ENCODE data around the gene PI16.

DNA sequence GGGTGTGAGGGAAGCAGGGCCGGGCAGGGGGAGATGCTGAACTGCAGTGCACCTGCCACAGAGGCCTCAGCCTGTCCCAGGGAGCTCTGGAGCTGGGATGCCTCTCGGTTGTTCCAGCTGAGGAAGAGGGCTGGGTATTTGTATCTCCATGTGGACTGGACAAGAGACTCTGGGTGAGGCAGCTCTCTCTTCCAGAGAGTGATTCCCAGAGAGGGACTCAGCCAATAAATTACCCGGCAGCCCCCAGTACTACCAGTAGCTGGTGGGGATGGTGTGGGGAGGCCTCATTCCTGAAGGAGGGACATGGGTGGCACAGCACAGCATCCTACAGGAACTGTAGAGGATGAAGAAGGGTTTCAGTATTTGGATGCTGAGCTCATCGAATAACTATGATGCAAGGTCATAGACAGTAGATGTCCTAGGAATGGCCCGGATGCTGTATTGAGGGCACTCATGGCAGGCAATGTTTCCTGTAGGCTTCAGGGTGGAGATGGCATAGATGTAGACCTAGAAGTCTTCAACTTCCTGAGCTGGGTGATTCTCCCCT, 52.3 kb downstream of the PI16 start:
- TF ChIP-seq, protein P1, sequence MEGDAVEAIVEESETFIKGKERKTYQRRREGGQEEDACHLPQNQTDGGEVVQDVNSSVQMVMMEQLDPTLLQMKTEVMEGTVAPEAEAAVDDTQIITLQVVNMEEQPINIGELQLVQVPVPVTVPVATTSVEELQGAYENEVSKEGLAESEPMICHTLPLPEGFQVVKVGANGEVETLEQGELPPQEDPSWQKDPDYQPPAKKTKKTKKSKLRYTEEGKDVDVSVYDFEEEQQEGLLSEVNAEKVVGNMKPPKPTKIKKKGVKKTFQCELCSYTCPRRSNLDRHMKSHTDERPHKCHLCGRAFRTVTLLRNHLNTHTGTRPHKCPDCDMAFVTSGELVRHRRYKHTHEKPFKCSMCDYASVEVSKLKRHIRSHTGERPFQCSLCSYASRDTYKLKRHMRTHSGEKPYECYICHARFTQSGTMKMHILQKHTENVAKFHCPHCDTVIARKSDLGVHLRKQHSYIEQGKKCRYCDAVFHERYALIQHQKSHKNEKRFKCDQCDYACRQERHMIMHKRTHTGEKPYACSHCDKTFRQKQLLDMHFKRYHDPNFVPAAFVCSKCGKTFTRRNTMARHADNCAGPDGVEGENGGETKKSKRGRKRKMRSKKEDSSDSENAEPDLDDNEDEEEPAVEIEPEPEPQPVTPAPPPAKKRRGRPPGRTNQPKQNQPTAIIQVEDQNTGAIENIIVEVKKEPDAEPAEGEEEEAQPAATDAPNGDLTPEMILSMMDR (IDR thresholded peaks at IDR 0.05), result no peak
- TF ChIP-seq POLR2A (IDR thresholded peaks at IDR 0.05; ENCODE audit: low read depth) (no peak), POLR2AphosphoS5 (IDR thresholded peaks at IDR 0.05) (no peak), EP300 (IDR thresholded peaks at IDR 0.05) (no peak)
